ENCODE measurements around the gene GLIS1.

The GLIS1 gene

GRCh38 chr1:53730224-53730865 lies 8.6 kb downstream of the GLIS1 start:
- Histone ChIP-seq H3F3A (ENCODE audit: insufficient read depth) (no peaks in the 10 kb centered on the region), H2AFZ (ENCODE audit: low read depth, low read length, severe bottlenecking) (no peak overlapping the region)

GRCh38 chr1:53729456-53730223 lies 9.3 kb downstream of the GLIS1 start:
- H3K36me3 ChIP-seq (ENCODE audit: low read length) = no peaks in the 10 kb centered on the region
- no peaks in the 10 kb centered on the region for H3K79me2 ChIP-seq (ENCODE audit: insufficient read depth, low read length)
- H3K27ac ChIP-seq (ENCODE audit: low read depth, low read length) = no peak overlapping the region
- H3K9me2 ChIP-seq (replicated peaks; ENCODE audit: insufficient read depth, low read length) = no peaks in the 10 kb centered on the region
- no peaks in the 10 kb centered on the region for H4K20me1 ChIP-seq (ENCODE audit: low read depth, low read length)
- no peaks in the 10 kb centered on the region for H3K9me3 ChIP-seq (ENCODE audit: insufficient read depth, low read length)
- TF ChIP-seq CTCF (IDR thresholded peaks at IDR 0.05; ENCODE audit: insufficient read depth, low read length, poor library complexity, severe bottlenecking) (no peak), EZH2phosphoT487 (conservative IDR thresholded peaks at IDR 0.05; ENCODE audit: low read length) (no peak)
- no peak overlapping the region for H2AFZ ChIP-seq (ENCODE audit: low read depth, low read length, severe bottlenecking)
- H3K4me2 ChIP-seq (ENCODE audit: low read depth, low read length, poor library complexity, severe bottlenecking) = no peak overlapping the region
- H3K9ac ChIP-seq (ENCODE audit: low read length) = no peak overlapping the region
- no peaks in the 10 kb centered on the region for H3F3A ChIP-seq (ENCODE audit: insufficient read depth)
- H3K4me3 ChIP-seq (ENCODE audit: insufficient read depth, low read length, poor library complexity, severe bottlenecking) = no peak overlapping the region
- no peaks in the 10 kb centered on the region for H3K27me3 ChIP-seq (ENCODE audit: low read length)

More at GRCh38 chr1:53730224-53730865, 8.6 kb downstream of the GLIS1 start:
- Histone ChIP-seq H3K27me3 (ENCODE audit: low read length) (no peaks in the 10 kb centered on the region), H3K9me3 (ENCODE audit: insufficient read depth, low read length) (no peaks in the 10 kb centered on the region), H4K20me1 (ENCODE audit: low read depth, low read length) (no peaks in the 10 kb centered on the region), H3K9me2 (replicated peaks; ENCODE audit: insufficient read depth, low read length) (no peaks in the 10 kb centered on the region), H3K27ac (ENCODE audit: low read depth, low read length) (no peak overlapping the region), H3K9ac (ENCODE audit: low read length) (no peak overlapping the region), H3K4me2 (ENCODE audit: low read depth, low read length, poor library complexity, severe bottlenecking) (no peak overlapping the region), H3K4me3 (ENCODE audit: insufficient read depth, low read length, poor library complexity, severe bottlenecking) (no peak overlapping the region), H3K79me2 (ENCODE audit: insufficient read depth, low read length) (no peaks in the 10 kb centered on the region), H3K36me3 (ENCODE audit: low read length) (no peaks in the 10 kb centered on the region)
- TF ChIP-seq EZH2phosphoT487 (conservative IDR thresholded peaks at IDR 0.05; ENCODE audit: low read length) (no peak), CTCF (IDR thresholded peaks at IDR 0.05; ENCODE audit: insufficient read depth, low read length, poor library complexity, severe bottlenecking) (no peak)

GRCh38 chr1:53728702-53729455 lies 10.1 kb downstream of the GLIS1 start:
- no peaks in the 10 kb centered on the region for H3K9me2 ChIP-seq (replicated peaks; ENCODE audit: insufficient read depth, low read length)
- H3K79me2 ChIP-seq (ENCODE audit: insufficient read depth, low read length) = no peaks in the 10 kb centered on the region
- TF ChIP-seq EZH2phosphoT487 (conservative IDR thresholded peaks at IDR 0.05; ENCODE audit: low read length) = no peak
- no peak for TF ChIP-seq CTCF (IDR thresholded peaks at IDR 0.05; ENCODE audit: insufficient read depth, low read length, poor library complexity, severe bottlenecking)
- no peaks in the 10 kb centered on the region for H3K36me3 ChIP-seq (ENCODE audit: low read length)
- H3K9ac ChIP-seq (ENCODE audit: low read length) = no peak overlapping the region
- H3F3A ChIP-seq (ENCODE audit: insufficient read depth) = no peaks in the 10 kb centered on the region
- H3K9me3 ChIP-seq (ENCODE audit: insufficient read depth, low read length) = no peaks in the 10 kb centered on the region
- no peak overlapping the region for H3K27ac ChIP-seq (ENCODE audit: low read depth, low read length)
- no peak overlapping the region for H3K4me2 ChIP-seq (ENCODE audit: low read depth, low read length, poor library complexity, severe bottlenecking)
- no peaks in the 10 kb centered on the region for H4K20me1 ChIP-seq (ENCODE audit: low read depth, low read length)
- H3K4me3 ChIP-seq (ENCODE audit: insufficient read depth, low read length, poor library complexity, severe bottlenecking) = no peak overlapping the region
- H2AFZ ChIP-seq (ENCODE audit: low read depth, low read length, severe bottlenecking) = no peak overlapping the region
- no peaks in the 10 kb centered on the region for H3K27me3 ChIP-seq (ENCODE audit: low read length)
